HepG2 (cell line): ENCODE results near the gene BABAM2. TPM values are rescaled to one million over a fixed set of nuclear protein-coding genes. Genes with fewer than 3 reads are reported as not detected.

Experiments used
- CC2D1A ChIP-seq: sonication (generic); formaldehyde crosslinking; IDR thresholded peaks from 2 replicates; pipeline ENCODE4 v1.8.1; 2023; ENCODE audit warnings: mild to moderate bottlenecking, missing genetic modification reagents
- DRAP1 ChIP-seq: IDR thresholded peaks from 2 replicates; pipeline ENCODE4 v1.6.1; 2016; ENCODE audit warnings: missing genetic modification reagents, missing compliant biosample characterization
- FOSL2 ChIP-seq: sonication (generic); formaldehyde crosslinking; IDR thresholded peaks from 2 replicates; pipeline ENCODE4 v1.4.0; 2020; ENCODE audit warnings: missing genetic modification reagents
- GATA4 ChIP-seq: sonication (generic); IDR thresholded peaks from 2 replicates; pipeline ENCODE4 v1.6.1; 2016; ENCODE audit warnings: antibody characterized with exemption, low read depth, borderline replicate concordance
- GPN1 ChIP-seq: sonication (generic); formaldehyde crosslinking; IDR thresholded peaks from 2 replicates; pipeline ENCODE4 v1.5.1; 2020; ENCODE audit warnings: missing genetic modification reagents, borderline replicate concordance
- GTF2F1 ChIP-seq: fragments of 150-350 bp; IDR thresholded peaks from 2 replicates; pipeline ENCODE4 v1.6.1; 2014; ENCODE audit warnings: low read length
- HMG20A ChIP-seq: IDR thresholded peaks from 2 replicates; pipeline ENCODE4 v1.6.1; 2016; ENCODE audit warnings: borderline replicate concordance
- ISL2 ChIP-seq: sonication (generic); formaldehyde crosslinking; IDR thresholded peaks from 2 replicates; pipeline ENCODE4 v1.5.0; 2020; ENCODE audit warnings: missing genetic modification reagents
- KLF16 ChIP-seq, 2 experiments: sonication (generic) in 1 of 2; formaldehyde crosslinking in 1 of 2; IDR thresholded peaks; 2 replicates each; pipeline versions ENCODE4 v1.6.1 to v1.8.0; 2016 to 2023; ENCODE audit warnings: missing genetic modification reagents in 2 of 2, missing compliant biosample characterization in 1 of 2
- NFKBIZ ChIP-seq: IDR thresholded peaks from 2 replicates; pipeline ENCODE4 v1.6.1; 2018; ENCODE audit warnings: missing genetic modification reagents, missing compliant biosample characterization
- NFRKB ChIP-seq: fragments of 450-650 bp; IDR thresholded peaks from 2 replicates; pipeline ENCODE4 v1.6.1; 2017
- PHF20 ChIP-seq: sonication (generic); formaldehyde crosslinking; IDR thresholded peaks from 2 replicates; pipeline ENCODE4 v1.5.0; 2020; ENCODE audit warnings: mild to moderate bottlenecking, missing genetic modification reagents
- POLR2A ChIP-seq, 2 experiments: IDR thresholded peaks; 2 replicates each; pipeline ENCODE4 v1.6.1; 2011; ENCODE audit warnings: low read depth in 2 of 2, low read length in 2 of 2, mild to moderate bottlenecking in 1 of 2, moderate library complexity in 1 of 2; ENCODE audit not compliant: insufficient read depth in 1 of 2
- SALL1 ChIP-seq: sonication (generic); formaldehyde crosslinking; IDR thresholded peaks from 2 replicates; pipeline ENCODE4 v1.8.0; 2022; ENCODE audit warnings: mild to moderate bottlenecking, missing genetic modification reagents
- SOX13 ChIP-seq, 3 experiments: fragments of 450-650 bp in 1 of 3; sonication (generic) in 1 of 3; formaldehyde crosslinking in 1 of 3; IDR thresholded peaks in 2 of 3; conservative IDR thresholded peaks in 1 of 3; 2 replicates each; pipeline versions ENCODE4 v1.5.0 to v1.6.1; 2016 to 2020; ENCODE audit warnings: antibody characterized with exemption in 1 of 3, mild to moderate bottlenecking in 1 of 3, missing compliant biosample characterization in 1 of 3, missing genetic modification reagents in 1 of 3, moderate library complexity in 1 of 3
- SP5 ChIP-seq: IDR thresholded peaks from 2 replicates; pipeline ENCODE4 v1.6.1; 2016; ENCODE audit warnings: low read depth, borderline replicate concordance
- ZBTB26 ChIP-seq: IDR thresholded peaks from 2 replicates; pipeline ENCODE4 v1.6.1; 2016; ENCODE audit warnings: missing compliant biosample characterization, missing genetic modification reagents, borderline replicate concordance
- ZFY ChIP-seq: sonication (generic); formaldehyde crosslinking; IDR thresholded peaks from 2 replicates; pipeline ENCODE4 v1.4.0; 2020; ENCODE audit warnings: missing genetic modification reagents
- ZNF142 ChIP-seq: sonication (generic); formaldehyde crosslinking; IDR thresholded peaks from 2 replicates; pipeline ENCODE4 v1.4.0; 2020; ENCODE audit warnings: missing genetic modification reagents
- ZNF317 ChIP-seq: sonication (generic); formaldehyde crosslinking; IDR thresholded peaks from 2 replicates; pipeline ENCODE4 v1.5.0; 2020; ENCODE audit warnings: mild to moderate bottlenecking, missing genetic modification reagents
- polyA plus RNA-seq, 8 experiments: library from polyadenylated mRNA; depleted of rRNA in 3 of 8; stranded (reverse) in 7 of 8; unstranded in 1 of 8; fragments of >200 nt; fragmentation: Illumina TruSeq in 4 of 8; extraction: Trizol in 4 of 8; gene quantifications; 2 replicates each; pipeline versions ENCODE4 v1.2.1 to v1.2.3, GENCODE V29; 2011 to 2016; ENCODE audit warnings: low read depth in 4 of 8, missing spikeins in 1 of 8, mixed read lengths in 1 of 8; ENCODE audit not compliant: insufficient read depth in 1 of 8
- total RNA-seq, 5 experiments: library from RNA; depleted of rRNA; stranded (reverse); fragments of >200 nt; fragmentation: Illumina TruSeq; extraction: Trizol; gene quantifications; 2 replicates each; pipeline ENCODE4 v1.2.3, GENCODE V29; 2016; ENCODE audit warnings: low read depth in 1 of 5
- TF ChIP-seq, protein P1 (sequence below): sonication (generic); formaldehyde crosslinking; IDR thresholded peaks from 2 replicates; pipeline ENCODE4 v1.5.0; 2020; ENCODE audit warnings: missing genetic modification reagents

The BABAM2 gene
- total and polyA plus RNA-seq, 2 of the 13 experiments (the other 11 are each of a cell fraction or from before 2014, with no cell fraction given), result 24.9 to 28.0 TPM

DNA sequence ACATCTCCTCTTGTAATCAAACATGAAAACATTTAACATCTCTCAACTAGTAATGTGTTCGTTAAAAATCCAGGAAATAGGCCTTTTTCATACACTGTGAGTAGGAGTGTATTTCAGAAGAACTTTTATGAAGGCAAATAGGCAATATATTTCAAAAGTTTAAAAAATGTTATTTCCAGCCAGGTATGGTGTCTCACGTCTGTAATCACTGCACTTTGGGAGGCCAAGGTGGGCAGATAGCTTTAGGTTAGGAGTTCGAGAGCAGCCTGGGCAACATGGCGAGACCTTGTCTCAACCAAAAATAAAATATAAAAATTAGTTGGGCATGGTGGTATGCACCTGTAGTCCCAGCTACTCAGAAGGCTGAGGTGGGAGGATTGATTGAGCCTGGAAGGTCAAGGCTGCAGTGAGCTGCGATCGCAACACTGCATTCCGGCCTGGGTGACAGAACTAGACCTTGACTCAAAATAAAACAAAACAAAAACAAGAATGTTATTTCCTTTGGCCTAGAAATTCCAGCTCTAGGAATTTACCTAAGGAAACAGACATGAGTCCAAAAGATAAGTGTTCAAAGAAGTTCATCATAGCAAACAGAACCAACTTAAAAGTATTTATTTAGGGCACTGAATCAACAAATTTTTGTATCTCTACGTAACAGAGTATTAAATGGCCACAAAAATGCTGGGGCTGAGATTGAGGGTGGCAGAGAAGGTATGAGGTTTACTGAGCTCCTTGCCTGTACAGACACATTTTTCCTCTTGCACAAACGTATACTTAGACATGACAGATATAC is 15.2 kb upstream of the BABAM2 start (continued):
- TF ChIP-seq, protein P1, sequence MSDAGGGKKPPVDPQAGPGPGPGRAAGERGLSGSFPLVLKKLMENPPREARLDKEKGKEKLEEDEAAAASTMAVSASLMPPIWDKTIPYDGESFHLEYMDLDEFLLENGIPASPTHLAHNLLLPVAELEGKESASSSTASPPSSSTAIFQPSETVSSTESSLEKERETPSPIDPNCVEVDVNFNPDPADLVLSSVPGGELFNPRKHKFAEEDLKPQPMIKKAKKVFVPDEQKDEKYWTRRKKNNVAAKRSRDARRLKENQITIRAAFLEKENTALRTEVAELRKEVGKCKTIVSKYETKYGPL (CRISPR knock-in tag), result no peak
- no peak for TF ChIP-seq PHF20 (CRISPR knock-in tag)
- TF ChIP-seq FOSL2, result peak; percentile 53
- TF ChIP-seq KLF16 (CRISPR knock-in tag; IDR thresholded peaks at IDR 0.05), result no peak
- TF ChIP-seq GATA4, result peak; percentile 83; the same call in 1 of the 2 replicates
- no peak for TF ChIP-seq POLR2A (IDR thresholded peaks at IDR 0.05; ENCODE audit: insufficient read depth in 1 of 2, low read depth in 2 of 2, low read length in 2 of 2)
- TF ChIP-seq NFKBIZ (CRISPR knock-in tag), result peak; percentile 44; the same call in 1 of the 2 replicates
- TF ChIP-seq SALL1 (CRISPR knock-in tag), result peak; percentile 97
- 0 out of 2 replicates have a peak, but pooled peaks have one; percentile 24 for TF ChIP-seq DRAP1 (CRISPR knock-in tag)
- no peak for TF ChIP-seq GPN1 (CRISPR knock-in tag)
- no peak for TF ChIP-seq CC2D1A (CRISPR knock-in tag)
- peak; percentile 57; the same call in 1 of the 2 replicates for TF ChIP-seq SP5
- no peak for TF ChIP-seq ZNF317 (CRISPR knock-in tag)
- peak; percentile 15; the same call in 1 of the 2 replicates for TF ChIP-seq SOX13 (IDR thresholded peaks at IDR 0.05)
- peak in 1 of 2 experiments; percentile 81; a peak in 2 of 4 replicates for TF ChIP-seq SOX13 (CRISPR knock-in tag; conservative IDR thresholded peaks at IDR 0.05 in 1 of 2, IDR thresholded peaks at IDR 0.05 in 1 of 2)
- peak; percentile 89 for TF ChIP-seq HMG20A
- TF ChIP-seq GTF2F1, result no peak
- TF ChIP-seq ZNF142, result no peak
- TF ChIP-seq ISL2 (CRISPR knock-in tag), result peak; percentile 90
- TF ChIP-seq ZFY (CRISPR knock-in tag), result no peak
- no peak for TF ChIP-seq ZBTB26 (CRISPR knock-in tag)
- no peak for TF ChIP-seq NFRKB
